Measurements from ENCODE around the gene CBFA2T3.

CBFA2T3 gene

DNA sequence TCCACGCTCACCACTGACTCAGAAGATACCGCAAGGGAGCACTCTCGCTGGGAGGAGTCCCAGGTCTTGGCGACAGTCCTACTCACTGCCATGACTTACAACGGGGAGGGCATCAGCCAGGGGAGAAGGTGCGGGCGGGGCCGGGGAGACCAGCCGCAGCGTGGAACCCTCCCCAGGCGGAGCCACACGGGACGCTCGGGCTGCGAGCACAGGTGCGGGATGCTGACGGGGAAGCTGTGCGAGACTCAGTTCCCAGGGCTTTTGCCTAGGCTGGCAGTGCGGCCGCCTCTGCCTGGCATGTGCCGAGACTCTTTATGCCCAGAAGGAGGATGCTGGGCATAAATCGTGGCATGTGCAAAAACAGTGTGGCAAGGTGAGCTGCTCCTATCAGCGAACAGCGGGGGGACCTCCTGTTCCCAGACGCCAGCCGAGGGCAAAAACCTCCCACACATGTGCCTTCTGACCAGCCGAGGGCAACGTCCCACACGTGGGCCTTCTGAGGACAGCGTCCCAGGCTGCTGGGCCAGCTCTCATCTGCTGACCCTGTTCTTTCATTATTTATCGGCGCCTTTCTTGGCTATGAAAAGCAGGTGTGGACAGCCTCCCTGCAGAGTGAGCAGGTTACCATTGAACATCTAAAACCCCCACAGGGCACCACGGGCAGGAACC, 126.3 kb downstream of the CBFA2T3 start:
- DNase-seq: no peak

DNA sequence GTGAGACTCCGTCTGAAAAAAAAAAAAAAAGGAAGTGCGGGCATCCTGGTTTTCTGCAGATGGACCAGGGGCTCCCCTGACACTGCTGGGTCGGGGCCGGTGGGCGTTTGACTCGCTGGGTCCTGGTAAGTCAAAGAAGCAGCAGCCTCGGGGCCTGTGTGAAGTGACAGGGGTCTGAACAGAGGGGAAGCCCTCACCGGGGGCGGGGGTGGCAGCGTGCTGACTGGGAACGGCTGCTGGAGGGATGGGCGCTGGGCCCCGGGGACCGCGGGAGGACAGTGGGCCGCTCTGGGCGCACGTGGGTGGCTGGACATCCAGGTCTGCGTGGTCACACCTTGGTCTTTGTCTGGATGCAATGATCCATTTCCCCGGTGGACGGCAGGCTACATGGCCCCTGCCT, 128.4 kb downstream of the CBFA2T3 start:
- no peak for DNase-seq

DNA sequence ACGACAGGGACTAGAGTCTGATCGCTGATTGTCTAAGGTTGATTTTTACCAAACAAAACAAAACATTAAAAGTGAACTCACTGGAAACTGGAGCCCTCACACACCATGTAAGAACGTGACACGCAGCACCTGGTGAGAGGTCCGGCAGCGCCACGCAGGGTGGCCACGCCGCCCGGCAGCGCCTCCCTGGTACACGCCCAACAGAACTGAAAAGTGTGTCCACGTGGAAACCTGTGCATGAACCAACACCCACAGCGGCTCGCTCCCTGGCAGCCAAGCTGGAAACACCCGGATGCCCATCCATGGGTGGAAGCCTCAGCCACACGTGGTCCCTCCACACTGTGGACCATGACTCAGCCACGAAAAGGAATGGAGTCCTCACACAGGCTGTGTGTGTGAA, 129.4 kb downstream of the CBFA2T3 start:
- no peak for DNase-seq

DNA sequence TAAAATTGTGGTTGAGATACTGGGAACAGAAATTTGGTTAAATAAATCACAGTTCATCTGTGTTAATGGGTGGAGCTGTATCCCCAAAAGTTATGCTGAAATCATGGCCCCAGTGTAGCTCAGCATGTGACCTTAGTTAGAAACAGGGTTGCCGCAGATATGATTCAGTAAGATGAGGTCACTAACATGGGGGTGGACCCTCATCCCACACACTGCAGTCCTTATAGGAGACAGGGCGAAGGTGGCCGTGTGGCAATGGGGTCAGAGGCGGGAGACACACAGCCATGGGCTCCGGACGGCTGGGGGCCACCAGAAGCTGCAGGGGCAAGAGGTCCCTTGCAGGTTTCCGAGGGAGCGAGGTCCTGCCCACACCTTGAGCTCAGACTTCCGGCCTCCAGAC, 130.9 kb downstream of the CBFA2T3 start:
- DNase-seq: no peak

DNA sequence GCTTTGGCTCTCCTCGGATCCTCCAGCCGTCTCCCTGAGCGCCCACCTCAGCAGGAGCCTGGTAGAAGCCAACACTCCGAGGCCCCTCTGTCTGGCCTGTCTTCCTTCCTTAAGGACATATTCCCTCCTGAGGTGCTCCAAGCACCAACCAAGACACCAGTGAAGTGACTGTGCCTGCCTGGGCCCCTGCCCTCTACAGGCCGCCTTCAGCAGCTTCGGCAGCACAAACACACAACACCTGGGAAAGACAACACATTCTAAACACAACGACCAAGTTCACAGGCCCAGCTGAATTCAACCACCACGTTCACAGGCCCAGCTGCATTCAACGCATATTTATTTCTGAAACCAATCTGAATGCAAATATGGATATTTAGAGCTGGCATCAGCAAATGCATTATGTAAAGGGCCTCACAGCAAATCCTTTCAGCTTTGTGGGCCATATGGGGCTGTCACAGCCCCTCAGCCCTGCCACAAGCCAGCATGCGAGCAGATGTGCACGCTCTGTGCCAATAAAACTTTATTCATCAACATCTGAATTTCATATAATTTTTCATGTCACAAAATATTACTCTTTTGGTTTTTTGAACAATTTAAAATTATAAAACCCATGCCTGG, 132.5 kb downstream of the CBFA2T3 start:
- no peak for DNase-seq

DNA sequence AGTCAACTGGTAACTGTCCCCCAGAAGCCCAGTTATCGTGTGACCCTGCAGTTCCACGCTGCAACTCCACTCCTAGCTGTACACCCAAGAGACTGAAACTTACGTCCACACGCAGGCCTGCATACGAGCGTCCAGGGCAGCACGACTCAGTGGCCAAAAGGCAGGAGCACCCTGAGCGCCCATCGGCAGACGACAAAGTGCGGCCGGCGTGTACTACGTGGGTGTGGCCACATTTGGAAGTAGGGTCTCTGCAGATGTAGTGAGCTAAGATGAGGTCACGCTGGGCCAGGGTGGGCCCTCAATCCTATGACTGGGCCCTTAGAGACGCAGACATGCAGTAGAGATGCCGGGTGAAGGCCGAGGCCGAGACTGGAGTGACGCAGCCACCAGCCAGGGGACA, 133.8 kb downstream of the CBFA2T3 start:
- DNase-seq: no peak

DNA sequence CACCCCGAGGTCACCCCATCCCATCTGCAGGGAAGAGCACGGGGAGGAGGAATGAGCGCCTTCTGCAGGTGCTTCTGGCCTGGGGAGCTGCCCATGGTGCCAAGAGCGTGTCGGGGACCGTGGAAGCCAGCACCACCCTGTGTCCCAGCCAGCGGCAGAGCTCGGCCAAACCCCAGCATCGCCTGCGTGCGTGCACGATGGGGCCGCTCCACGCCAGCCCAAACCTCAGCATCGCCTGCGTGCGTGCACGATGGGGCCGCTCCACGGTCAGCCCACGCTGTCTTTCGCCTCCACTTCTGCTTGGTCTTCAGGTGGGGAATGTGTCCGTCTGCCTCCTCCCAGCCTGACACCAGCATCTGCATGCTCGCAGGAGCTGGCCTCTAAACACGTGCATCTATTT, 134.2 kb downstream of the CBFA2T3 start:
- no peak for DNase-seq

DNA sequence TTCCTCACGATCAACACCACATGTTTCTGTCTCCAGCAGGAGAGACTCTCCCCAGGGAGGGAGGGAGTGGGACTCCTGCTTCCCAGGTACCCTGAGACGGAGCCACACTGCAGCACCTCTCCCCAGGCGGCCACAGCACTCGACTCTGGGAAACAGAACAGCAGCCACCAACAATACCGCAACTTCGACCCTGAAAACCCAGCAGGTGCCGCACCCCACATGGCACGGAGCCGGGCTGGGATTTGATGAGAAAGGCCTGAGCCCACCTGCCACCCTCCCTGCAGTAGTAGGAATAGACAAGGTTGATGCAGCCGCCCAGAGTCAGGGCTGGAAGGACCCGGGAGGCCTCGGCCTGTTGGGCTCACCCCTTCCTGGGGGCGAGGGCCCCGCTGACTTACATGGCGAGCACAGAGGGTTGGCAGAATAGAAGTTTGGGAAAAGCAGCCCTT, 134.7 kb downstream of the CBFA2T3 start:
- no peak for DNase-seq

DNA sequence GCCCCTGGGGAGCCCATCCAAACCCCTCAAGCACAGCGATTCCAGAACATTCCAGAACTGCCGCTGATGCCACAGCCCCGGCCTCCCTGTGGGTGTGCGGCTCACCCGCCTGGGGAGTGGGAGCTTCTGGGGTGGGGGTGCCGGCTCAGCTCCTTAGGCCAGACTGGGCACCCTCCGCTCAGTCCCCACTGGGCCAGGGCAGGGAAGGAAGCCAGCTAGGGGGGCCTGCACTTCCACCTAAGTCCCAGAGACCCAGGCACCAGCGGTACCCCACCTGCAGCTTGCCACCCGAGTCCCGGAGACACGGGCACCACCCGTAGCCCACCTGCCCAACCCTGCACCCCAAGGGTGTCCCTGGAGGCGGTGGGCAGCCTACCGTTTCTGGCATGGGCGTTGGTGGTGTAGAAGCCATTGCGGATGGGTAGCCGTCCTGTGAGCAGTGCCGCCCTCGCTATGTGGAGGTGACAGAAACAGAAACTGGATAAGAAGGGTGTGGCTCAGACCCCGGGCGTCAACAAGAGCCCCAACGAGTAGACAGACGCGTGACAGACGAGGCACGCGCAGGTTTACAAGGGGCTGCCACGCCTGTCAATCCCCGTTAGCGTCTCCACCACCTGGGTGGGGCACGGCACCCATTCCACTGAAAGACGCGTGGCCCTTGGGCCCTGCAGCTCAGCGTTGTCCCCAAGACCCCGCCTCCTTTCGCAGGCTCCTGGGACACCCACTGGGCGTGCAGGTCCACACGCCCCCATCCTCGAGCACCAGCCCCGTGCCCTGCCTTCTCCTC, 135.3 kb downstream of the CBFA2T3 start:
- no peak for DNase-seq

DNA sequence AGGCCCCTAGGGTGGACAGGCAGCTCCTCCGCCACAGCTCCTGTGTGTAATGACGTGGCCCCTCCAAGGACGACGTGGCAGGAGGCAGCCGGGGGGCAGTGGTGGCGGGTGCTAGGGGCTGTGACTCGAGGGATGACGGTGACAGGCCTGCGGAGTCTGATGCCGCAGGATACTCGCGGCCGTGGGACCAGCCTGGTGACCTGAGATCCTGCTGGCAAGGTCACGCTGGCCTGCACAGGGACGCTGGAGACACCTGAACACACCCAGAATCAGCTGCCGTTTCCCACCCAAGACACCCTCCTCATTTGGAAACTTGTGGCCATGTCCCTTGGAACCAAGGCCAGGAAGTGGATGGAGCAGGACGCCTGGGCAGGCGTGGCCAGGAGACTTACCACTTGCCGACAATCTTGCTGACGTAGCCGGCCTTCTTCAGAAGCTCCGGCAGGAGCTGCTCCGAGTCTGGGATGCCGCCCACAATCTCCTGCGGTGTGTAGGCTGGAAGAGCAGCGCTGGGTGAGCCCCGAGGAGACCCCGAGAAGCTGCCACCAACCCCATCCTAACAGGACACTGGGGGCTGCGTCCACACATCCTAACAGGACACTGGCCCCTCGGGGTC, 136.3 kb downstream of the CBFA2T3 start:
- DNase-seq: no peak

DNA sequence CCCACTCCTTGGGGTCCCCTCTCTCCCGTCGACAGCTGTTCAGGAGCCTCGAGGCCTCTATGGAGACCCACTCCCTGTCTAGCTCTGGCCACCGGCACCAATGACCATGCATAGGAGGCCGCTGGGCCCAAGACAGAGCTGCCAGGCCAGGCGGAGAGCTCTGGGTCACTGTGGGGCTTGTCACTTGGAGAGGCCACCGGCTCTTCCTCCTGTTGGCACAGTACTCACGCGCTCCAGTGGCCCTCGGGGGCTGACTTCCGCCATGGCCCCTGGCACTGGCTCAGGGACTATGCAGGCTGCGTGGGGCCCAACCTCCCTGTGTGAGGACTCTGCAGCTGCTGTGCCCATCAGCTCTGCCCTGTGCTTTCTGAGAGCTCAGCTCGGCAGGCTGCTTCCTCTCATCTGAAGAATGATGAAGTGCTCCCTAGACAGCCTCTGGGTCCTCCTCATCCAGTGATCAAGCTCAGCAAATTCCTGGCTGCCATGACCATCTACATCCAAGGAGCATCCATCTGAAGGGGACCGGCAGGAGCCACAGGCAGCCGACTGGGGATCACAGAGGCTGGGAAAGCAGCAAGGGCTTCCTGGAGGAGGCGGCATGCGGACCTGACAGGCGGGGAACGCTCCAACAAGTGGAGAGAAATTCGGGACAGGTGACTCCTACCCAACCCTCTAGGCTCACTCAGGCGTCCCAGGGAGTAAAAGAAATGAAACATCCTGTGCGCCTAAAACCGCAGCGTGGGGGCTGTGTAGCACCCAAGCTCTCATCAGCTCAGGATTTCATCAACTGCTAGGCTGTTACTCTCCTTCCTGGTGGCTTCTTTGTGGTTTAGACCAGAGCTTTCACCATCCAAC, 137.0 kb downstream of the CBFA2T3 start:
- peak; percentile 97 for DNase-seq

DNA sequence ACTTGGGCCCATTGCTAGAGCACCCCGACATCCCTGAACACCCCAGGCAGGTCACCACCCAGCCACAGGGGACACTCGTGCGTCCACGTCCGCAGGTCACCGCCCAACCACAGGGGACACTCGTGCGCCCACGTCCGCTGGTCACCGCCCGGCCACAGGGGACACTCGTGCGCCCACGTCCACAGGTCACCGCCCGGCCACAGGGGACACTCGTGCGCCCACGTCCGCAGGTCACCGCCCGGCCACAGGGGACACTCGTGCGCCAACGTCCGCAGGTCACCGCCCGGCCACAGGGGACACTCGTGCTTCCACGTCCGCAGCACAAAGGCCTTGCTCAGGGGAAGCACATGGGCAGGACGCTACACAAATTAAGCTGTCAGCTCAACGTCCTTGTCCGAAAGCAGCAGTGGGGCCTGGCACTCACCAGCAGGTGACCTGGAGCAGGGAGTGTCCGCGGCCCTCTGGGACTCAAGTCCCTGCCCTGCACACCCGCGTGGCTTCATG, 137.9 kb downstream of the CBFA2T3 start:
- peak; percentile 59 for DNase-seq

DNA sequence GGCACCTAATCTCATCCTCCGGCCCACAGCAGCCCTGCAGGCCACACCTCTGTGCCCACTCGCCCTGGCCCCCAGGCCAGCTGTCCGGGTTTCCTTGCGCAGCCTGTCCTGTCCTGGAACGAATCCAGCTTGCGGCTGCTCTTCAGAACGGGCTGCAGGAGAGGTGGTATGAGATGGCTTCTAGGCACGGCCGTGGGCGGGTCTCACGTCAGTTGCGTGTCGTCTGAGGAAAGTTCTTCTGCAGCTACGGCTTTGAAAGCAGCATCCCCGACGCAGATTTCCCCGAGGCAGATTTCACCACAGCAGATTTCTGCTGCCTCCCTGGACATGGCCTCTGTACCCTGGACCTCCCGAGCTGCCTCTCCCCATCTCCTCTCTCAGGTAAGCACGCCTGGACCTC, 138.4 kb downstream of the CBFA2T3 start:
- no peak for DNase-seq

DNA sequence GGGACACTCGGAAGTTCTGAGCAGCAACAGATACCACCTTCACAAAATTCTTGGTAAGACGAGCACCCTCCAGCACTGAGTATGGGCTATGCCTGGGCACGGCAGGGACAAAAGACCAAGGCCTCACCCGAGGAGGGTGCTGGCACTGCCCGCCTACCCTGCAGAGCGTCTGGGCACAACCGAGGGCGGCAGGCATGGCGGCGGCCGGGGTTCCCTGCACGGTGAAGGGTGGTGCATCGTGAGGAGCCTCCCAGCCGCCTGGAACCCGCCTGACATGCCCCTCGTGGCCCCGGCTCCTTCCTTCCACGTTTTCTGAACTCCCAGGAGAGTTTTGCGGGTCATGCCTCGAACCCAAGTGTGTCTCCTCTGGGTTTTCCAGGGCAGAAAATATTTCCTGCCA, 139.2 kb downstream of the CBFA2T3 start:
- DNase-seq: no peak

DNA sequence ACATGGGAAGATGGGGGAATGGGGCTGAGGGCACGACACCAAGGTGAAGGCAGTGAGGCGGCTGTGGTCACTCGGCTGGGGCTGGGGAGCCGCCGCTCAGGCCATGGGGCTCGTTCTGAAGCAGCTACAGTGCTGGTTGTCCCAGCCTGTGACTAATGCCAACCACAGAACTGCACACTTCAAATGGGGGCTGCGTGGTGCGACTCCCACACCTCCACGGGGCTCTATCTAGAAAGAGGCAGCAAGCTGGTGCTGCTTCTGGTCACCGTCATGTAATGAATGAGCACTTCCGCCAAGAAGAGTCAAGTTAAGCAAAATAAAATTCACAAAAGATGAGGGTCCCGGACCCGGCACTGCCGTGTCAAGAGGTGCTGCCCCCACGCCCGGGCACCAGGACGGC, 140.2 kb downstream of the CBFA2T3 start:
- no peak for DNase-seq

DNA sequence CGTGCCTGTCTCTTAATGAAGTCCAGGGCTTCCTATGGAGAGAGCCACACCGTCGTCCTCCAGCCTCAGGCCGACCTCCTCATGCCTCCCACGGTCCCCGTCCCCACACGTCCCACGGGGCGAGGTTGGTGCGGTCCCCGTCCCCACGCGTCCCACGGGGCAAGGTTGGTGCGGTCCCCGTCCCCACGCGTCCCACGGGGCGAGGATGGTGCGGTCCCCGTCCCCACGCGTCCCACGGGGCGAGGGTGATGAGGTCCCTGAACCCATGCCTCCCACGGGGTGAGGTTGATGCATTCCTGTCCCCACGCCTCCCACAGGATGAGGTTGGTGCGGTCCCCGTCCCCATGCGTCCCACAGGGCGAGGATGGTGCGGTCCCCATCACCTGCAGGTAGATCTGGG, 141.2 kb downstream of the CBFA2T3 start:
- no peak for DNase-seq

DNA sequence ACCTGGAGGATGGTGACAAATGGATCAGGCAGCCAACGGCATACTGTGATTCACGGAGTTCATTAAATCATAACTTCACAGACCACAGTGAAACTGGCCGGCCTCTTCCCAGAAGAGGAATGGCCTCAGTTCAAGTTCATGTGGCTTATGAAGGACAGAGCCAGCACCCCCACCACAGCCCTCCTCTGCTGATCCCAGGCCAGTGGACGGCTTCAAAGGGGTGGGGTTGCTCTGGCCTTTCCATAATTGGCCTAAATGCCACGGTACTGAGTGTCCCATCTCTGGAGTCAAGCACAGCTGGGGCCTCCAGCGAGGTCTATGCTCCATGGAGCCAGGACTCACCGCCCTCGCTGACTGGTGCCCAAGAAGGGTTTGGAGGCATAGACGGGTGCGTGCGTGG, 141.6 kb downstream of the CBFA2T3 start:
- no peak for DNase-seq

DNA sequence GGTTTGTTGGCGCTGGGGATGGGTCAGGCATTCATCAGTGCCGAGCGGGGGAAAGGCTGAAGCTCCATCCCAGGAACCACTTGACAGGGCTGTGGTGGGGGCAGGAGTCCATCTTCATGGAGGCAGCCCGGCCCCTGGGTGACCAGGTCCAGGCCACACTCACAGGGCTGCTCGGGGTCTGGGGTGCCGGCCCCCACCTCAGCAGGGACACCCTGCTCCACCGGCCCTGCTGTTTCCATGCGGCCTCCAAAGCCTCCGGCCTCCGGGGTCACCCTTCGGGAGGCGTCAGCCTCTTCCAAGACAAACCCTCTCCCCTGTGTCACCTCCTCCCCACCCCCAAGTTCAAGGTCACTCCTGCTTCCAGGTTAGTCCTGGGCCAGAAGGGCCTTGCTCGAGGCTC, 142.3 kb downstream of the CBFA2T3 start:
- no peak for DNase-seq

DNA sequence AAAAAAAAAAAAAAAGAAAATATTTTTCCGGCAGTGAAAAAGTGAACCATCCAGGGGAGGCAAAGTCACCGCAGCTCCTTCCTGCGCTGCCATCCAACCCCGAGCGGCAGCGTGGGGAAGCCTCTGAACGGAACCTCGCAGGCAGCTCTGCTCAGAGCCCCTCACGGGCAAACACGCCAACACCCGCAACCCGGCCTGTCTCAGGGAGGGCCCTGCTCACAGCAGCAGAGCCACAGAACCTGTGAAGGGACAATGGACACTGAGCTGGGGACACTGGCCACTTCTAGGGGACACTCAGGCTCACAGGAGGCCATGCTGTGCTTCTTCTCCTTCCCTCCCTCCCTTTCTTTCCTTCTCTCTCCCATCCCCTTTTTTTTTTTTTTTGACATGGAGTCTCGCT, 143.9 kb downstream of the CBFA2T3 start:
- no peak for DNase-seq

DNA sequence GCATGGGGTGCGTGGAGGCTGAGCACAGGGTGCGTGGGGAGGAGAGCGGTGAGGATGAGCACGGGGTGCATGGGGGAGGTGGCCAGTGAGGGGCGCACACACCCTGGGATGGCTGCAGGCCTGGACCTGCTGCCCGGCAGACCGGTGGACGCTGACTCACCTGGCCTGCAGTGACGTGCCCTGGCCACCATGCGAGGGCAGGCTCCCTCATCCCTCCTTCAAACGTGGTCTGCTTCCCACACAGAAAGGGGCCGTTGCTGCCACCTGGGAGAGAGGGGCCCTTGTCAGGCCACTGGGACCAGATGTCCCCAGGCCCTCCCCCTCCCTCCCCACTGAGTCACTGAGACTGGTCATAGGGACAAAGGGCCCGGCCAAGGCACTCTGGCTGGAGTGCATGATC, 145.2 kb downstream of the CBFA2T3 start:
- no peak for DNase-seq

DNA sequence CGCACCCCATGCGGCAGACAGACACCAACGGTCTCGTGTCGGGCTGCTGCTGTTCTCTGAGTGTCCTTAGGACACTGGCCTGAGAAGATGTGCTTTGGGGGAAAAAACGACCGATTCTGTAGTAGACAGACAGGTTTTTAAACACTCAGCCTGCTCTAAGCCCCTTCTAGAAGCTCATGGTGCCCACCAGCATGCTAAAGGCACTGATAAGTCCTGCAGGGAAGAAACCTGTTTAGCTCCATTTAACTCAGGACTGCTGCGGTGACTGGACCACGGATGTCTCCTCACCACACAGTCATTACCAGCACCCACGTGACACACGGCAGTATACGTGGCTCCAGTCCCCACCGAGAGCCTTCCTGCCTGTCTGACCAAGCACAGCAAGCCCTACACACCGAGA, 146.2 kb downstream of the CBFA2T3 start:
- no peak for DNase-seq

DNA sequence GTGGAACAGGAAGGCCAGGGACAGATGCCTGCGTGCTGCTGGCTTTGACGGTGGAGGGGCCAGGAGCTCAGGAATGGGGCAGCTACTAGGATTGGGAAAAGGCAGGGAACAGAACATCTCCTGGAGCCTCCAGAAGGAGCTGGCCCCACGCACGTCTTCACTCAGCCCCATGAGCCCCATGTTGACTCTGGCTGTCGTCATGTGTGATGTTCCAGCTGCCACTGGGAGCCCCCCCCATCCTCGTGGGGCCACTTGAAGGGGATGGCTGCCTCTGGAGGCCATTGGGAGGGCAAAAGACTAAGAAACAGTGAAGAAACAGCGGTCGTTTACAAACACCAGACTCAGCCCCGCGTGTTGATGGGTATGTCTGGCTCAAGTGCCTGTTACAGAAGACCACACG, 146.7 kb downstream of the CBFA2T3 start:
- no peak for DNase-seq

DNA sequence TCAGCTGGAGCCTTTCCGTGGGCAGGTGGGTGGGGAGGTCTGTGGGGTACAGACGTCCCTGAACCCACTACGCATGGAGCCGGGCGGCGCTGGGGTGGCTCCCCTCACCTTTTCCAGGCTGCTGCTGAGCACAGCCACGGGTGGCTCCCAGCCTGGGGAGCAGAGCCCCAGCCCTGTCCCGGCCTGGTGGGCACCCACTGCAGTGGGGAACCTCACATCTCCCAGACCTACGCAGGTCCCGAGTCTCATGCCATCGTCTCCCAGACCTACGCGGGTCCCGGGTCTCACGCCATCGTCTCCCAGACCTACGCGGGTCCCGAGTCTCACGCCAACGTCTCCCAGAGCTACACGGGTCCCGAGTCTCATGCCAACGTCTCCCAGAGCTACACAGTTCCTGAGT, 148.3 kb downstream of the CBFA2T3 start:
- no peak for DNase-seq
